Memory B cell (primary cell): ENCODE data around the gene PGLYRP1.

Experiments
- ATAC-seq: fragments of 150-1000 bp; cut with Tn5 transposase; 2 replicates; pipeline ENCODE4 v1.10.0; 2021; ENCODE audit warnings: low read depth, mild to moderate bottlenecking, moderate library complexity
- DNase-seq, 2 donors: peaks; one replicate each; pipeline ENCODE4 v3.0.0; 2022; ENCODE audit warnings: low spot score in 2 of 2
- H3K27ac Mint-ChIP-seq: one replicate; pipeline ENCODE4 v1.8.0; 2022; ENCODE audit warnings: mild to moderate bottlenecking, moderate library complexity, mixed read lengths
- H3K27me3 Mint-ChIP-seq: one replicate; pipeline ENCODE4 v1.8.0; 2022; ENCODE audit warnings: mixed read lengths
- H3K36me3 Mint-ChIP-seq: one replicate; pipeline ENCODE4 v1.8.0; 2022; ENCODE audit warnings: mild to moderate bottlenecking, mixed read lengths
- H3K4me1 Mint-ChIP-seq: one replicate; pipeline ENCODE4 v1.8.0; 2022; ENCODE audit warnings: mixed read lengths
- H3K4me3 Mint-ChIP-seq: one replicate; pipeline ENCODE4 v1.8.0; 2022; ENCODE audit warnings: mild to moderate bottlenecking, moderate library complexity, mixed read lengths
- H3K9me3 Mint-ChIP-seq: one replicate; pipeline ENCODE4 v1.8.0; 2022; ENCODE audit warnings: mixed read lengths

The PGLYRP1 gene

DNA sequence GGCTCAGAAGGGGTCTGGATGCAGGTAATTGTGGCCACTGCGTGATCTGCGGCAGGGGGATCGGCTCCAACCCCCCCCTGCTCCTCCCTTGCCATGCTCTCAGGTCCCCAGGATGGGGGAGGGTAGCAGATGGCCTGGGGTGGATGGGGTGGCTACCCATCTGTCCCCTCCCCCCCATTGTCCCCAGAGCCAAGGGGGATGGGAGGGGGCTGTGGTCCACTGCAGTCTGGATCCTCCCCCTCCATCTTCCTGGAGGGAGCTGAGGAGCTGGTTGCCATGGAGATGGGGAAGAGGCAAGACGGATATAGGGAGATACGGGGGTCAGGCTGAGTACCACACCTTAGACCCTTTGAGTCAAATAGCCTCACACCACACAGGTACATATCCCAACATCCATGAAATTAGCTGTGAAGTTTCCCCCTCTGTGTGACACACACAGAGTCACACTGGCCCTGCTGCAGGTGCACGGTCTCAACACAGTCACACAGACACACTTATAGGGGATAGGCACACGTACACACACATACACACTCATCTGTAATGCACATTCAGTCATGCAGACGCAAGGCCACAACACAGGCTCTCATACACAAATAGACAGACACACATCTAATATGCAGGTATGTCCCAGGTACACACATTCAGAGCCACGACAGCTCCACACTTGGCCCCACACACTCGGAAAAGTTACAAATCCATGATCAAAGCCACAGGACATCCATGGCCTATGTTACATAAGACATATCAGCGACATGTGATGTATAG is 47.4 kb downstream of the PGLYRP1 start:
- no peak overlapping the region for H3K4me3 Mint-ChIP-seq
- ATAC-seq, result no peak
- H3K27me3 Mint-ChIP-seq, result peaks cover 43% of the 10 kb centered on the region

DNA sequence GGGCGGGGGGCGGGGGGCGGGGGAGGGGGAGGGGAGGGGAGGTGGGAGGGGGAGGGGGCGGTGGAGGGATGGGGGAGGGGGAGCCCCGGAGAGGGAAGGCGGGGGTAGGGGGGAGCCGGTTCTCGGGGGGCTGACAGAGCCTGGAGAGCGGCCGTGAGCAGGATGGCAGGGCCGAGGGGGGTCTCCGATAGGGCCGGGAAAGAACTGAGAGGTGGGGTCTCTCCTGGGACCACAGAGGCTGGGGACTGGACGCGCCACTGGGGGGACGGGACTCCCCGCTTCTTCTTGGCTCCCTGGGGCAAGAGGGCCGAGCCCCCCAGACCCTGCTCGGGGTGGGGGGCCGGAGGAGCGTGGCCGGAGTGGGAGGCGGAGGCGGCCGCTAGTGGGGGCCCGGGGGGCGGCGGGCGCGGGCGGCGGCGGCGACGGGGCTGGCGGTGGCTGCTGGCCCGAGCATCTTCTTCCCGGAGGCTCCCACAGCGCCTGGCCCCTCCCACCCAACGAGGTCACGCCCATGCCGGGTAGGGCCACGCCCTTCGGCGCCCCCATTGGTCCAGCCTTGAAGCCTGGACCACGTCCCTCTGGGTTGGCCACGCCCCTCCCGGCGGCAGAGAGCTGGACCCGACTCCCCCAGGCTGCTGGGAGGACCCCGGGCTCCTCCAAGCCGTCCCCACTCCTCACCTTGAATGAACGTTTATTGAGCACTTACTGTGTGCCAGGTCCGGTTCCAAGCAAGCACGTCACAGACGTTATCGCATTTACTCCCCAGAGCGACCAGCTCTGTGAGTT is 49.1 kb downstream of the PGLYRP1 start, which contains the start of gene NOVA2:
Gene NOVA2, minus strand, starts transcription at position 313 of the 786 bp plus-strand sequence. CDS start 514 bp downstream, outside the sequence.
- Mint-ChIP-seq H3K4me3 (peak within 1 kb of the TSS; percentile 49), H3K27ac (peak within 1 kb of the TSS; percentile 40), H3K36me3 (peaks cover 1% of the 10 kb centered on the region), H3K4me1 (peaks cover 19% of the 10 kb centered on the region), H3K27me3 (peaks cover 42% of the 10 kb centered on the region), H3K9me3 (no peaks in the 10 kb centered on the region)
- DNase-seq (no peak), ATAC-seq (no peak)

More for the DNA sequence above, 47.4 kb downstream of the PGLYRP1 start:
- DNase-seq, result no peak
- no peaks in the 10 kb centered on the region for H3K9me3 Mint-ChIP-seq
- peaks cover 19% of the 10 kb centered on the region for H3K4me1 Mint-ChIP-seq
- H3K36me3 Mint-ChIP-seq, result peaks cover 1% of the 10 kb centered on the region
- H3K27ac Mint-ChIP-seq, result no peak overlapping the region

DNA sequence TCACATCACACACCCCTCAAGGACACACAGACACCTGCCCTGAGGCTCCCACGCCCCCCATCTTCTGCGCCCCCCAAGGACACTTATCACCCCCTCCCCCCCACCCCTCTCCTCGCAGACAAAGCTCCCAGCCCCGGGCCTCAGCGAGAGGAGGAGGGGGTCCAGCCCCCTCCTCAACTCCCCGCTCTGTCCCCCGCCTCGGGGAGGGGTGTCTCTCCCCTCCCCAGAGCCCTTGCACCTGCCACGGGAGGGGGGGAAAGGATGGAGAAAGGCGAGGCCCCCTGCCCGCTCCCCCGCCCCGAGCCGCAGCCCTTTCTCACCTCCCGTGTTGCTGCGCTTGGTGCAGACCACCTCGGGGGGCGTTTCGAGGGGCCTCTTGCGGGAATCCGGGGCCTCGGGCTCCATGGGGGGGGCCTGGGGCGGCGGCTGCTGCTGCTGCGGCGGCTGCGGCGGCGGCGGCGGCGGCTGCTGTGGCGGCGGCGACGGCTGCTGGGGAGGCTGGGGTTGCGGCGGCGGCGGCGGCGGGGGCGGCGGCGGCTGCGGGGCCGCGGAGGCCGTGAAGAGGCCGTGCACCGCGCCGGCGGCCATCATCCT is 49.8 kb downstream of the PGLYRP1 start:
- Mint-ChIP-seq H3K27me3 (peaks cover 44% of the 10 kb centered on the region), H3K27ac (peak overlapping the region; percentile 40), H3K9me3 (no peaks in the 10 kb centered on the region), H3K4me3 (no peak overlapping the region), H3K36me3 (peaks cover 1% of the 10 kb centered on the region), H3K4me1 (peaks cover 19% of the 10 kb centered on the region)
- ATAC-seq (no peak), DNase-seq (peak in 1 of 2 donors; percentile 26)

DNA sequence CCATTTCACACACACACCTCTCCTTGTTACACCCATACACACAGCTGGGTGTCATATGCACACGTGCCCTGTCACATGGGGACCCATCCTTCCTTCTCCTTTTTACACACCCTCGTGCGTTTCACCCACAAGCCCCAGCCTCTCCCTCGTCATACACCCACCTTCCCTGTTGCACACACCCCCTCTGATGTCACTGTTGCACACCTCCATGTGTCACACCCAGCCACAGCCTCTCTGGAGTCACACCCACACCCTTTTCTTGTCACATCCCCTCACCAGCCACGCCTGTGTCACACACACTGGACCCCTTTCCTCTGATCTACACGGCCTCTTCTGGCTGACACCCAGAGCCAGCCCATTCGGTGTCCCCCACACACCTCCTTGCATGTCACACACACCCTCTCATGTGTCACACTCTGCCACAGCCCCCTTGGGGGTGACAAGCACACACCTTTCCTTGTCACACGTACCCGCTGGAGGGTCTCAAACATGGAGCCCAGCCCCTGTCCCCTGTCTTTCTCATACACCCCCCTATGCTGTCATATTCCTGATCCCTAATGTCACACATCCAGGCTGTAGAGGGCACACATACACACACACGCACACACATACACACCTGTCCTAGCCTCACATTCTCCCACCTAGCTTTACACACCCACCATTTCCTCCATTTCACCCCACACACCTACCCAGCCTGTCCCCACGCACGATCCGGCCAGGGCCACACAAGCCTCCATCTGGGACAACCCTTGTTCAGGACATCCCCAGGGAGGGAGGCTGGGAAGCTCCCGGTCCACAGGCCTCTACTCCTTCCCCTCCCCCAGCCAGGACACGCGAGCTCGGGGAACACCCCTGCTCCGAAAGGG is 50.5 kb downstream of the PGLYRP1 start:
- no peaks in the 10 kb centered on the region for H3K9me3 Mint-ChIP-seq
- peaks cover 1% of the 10 kb centered on the region for H3K36me3 Mint-ChIP-seq
- ATAC-seq (peak; percentile 90), DNase-seq (peak; percentile 53 to 69)
- H3K4me1 Mint-ChIP-seq, result peaks cover 19% of the 10 kb centered on the region
- H3K4me3 Mint-ChIP-seq, result peak overlapping the region; percentile 12
- peaks cover 47% of the 10 kb centered on the region for H3K27me3 Mint-ChIP-seq
- peak overlapping the region; percentile 40 for H3K27ac Mint-ChIP-seq

DNA sequence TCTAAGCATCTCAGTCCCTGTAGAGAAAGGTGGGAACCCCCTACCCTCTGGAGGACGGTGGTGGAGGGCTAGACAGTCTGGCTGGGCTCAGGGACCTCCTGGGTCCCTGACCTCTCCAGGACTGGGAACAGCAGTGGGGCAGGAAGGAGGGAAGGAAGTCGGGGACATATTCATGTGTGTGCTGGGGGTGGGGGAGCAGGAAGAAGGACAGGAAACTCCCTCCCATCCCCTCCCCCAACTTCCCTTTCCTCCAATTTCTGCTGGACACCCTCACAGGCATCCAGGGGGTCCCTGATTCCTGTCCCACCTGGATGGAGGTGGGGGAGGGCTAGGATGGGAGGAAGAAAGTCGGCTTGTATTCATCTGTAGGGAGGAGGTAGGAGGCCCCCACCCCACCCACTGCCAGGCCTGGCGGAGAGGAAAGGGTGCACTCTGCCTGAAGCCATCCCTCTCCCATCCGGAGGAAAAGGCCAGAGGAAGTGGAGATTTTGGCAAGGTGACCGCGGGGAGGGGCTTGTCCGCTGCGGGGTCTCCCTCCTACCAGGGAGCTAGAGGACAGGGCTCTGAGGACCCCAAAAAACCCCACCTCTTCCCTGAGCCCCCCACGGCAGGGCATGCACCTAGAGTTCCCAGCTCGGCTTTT is 51.5 kb downstream of the PGLYRP1 start:
- Mint-ChIP-seq H3K27me3 (peaks cover 44% of the 10 kb centered on the region), H3K4me3 (peak overlapping the region; percentile 12), H3K4me1 (peaks cover 19% of the 10 kb centered on the region), H3K9me3 (no peaks in the 10 kb centered on the region), H3K36me3 (peaks cover 1% of the 10 kb centered on the region), H3K27ac (peak overlapping the region; percentile 87)
- no peak for DNase-seq
- no peak for ATAC-seq

DNA sequence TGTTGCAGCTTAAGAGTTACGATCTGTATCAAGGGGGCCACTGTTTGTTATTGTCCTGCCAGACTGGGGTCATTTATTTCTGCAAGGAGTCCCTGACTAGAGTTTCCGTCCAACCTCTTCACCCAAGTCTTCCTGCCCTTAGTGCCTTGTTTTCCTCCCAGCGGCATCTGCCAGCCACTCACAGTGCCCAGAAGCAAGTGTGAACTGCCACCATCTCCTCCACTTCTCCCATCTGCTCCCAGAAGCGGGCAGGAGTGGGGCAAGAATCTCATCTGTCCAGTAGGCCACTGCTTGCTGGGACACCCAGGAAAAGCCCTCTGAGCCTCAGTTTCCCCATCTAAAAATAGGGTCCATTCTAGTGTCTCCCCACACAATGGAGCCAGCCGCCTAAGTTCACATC is 53.2 kb downstream of the PGLYRP1 start:
- ATAC-seq (no peak), DNase-seq (no peak)
- Mint-ChIP-seq H3K4me3 (no peak overlapping the region), H3K4me1 (peaks cover 14% of the 10 kb centered on the region), H3K27ac (no peak overlapping the region), H3K36me3 (peaks cover 1% of the 10 kb centered on the region), H3K9me3 (no peaks in the 10 kb centered on the region), H3K27me3 (peaks cover 38% of the 10 kb centered on the region)
